ENCODE measurements around the gene PTPRT.

The PTPRT gene

GRCh38 chr20:43096126-43096930, 93.4 kb downstream of the PTPRT start:
- DNase-seq = no peak

GRCh38 chr20:43095034-43095433, 94.7 kb downstream of the PTPRT start:
- DNase-seq = no peak

GRCh38 chr20:43092386-43093088, 97.2 kb downstream of the PTPRT start:
- no peak for DNase-seq

GRCh38 chr20:43068482-43068881, 121.2 kb downstream of the PTPRT start:
- DNase-seq = no peak

GRCh38 chr20:43066125-43066524, 123.6 kb downstream of the PTPRT start:
- no peak for DNase-seq

- DNase-seq = no peak
Observed at GRCh38 chr20:43065299-43065698, 124.4 kb downstream of the PTPRT start.

- no peak for DNase-seq
Observed at GRCh38 chr20:43058077-43058476, 131.6 kb downstream of the PTPRT start.

- DNase-seq = no peak
Observed at GRCh38 chr20:43057317-43057716, 132.4 kb downstream of the PTPRT start.

- DNase-seq = no peak
Observed at GRCh38 chr20:43055181-43055884, 134.4 kb downstream of the PTPRT start.

GRCh38 chr20:43052532-43052931, 137.2 kb downstream of the PTPRT start:
- DNase-seq = no peak

- no peak for DNase-seq
Observed at GRCh38 chr20:43046966-43047365, 142.7 kb downstream of the PTPRT start.

- DNase-seq = no peak
Observed at GRCh38 chr20:43043887-43044286, 145.8 kb downstream of the PTPRT start.

GRCh38 chr20:43040427-43040826, 149.3 kb downstream of the PTPRT start:
- DNase-seq = no peak

- DNase-seq = no peak
Observed at GRCh38 chr20:43037605-43038309, 151.9 kb downstream of the PTPRT start.

GRCh38 chr20:43034981-43035724, 154.6 kb downstream of the PTPRT start:
- DNase-seq = no peak

GRCh38 chr20:43032459-43032858, 157.2 kb downstream of the PTPRT start:
- no peak for DNase-seq

- DNase-seq = no peak
Observed at GRCh38 chr20:43029176-43029575, 160.5 kb downstream of the PTPRT start.

GRCh38 chr20:43028470-43028869, 161.2 kb downstream of the PTPRT start:
- no peak for DNase-seq

- no peak for DNase-seq
Observed at GRCh38 chr20:43023836-43024235, 165.9 kb downstream of the PTPRT start.

- DNase-seq = no peak
Observed at GRCh38 chr20:43022568-43022967, 167.1 kb downstream of the PTPRT start.

- no peak for DNase-seq
Observed at GRCh38 chr20:43022081-43022480, 167.6 kb downstream of the PTPRT start.

All from NCI-H1436 (cell line).